Spinal cord (tissue), 10 donors: ENCODE data around the gene SPINK8. TPM values are rescaled to one million over a fixed set of nuclear protein-coding genes. Genes with fewer than 3 reads are reported as not detected.
"Not testable (repeated sequence)": the region's sequence is repeated elsewhere in the genome, so short reads cannot be mapped to it uniquely, and the experiment has no call there.

Experiments used
- DNase-seq, 6 donors: peaks; one replicate each; pipeline versions ENCODE4 v3.0.0 to v3.0.0-alpha.2; 2013 to 2015; ENCODE audit warnings: low spot score in 6 of 6, low read depth in 4 of 6
- H3K27ac ChIP-seq: one replicate; pipeline ENCODE4 v1.5.1; 2013; ENCODE audit warnings: low read depth, low read length, control low read depth
- H3K27me3 ChIP-seq: one replicate; pipeline ENCODE4 v1.6.1; 2013; ENCODE audit warnings: low read length; ENCODE audit not compliant: control insufficient read depth, insufficient read depth
- H3K36me3 ChIP-seq: one replicate; pipeline ENCODE4 v1.6.1; 2013; ENCODE audit warnings: low read length; ENCODE audit not compliant: control insufficient read depth, insufficient read depth
- H3K4me1 ChIP-seq: one replicate; pipeline ENCODE4 v1.6.1; 2013; ENCODE audit warnings: low read length; ENCODE audit not compliant: control insufficient read depth, insufficient read depth
- H3K4me3 ChIP-seq: one replicate; pipeline ENCODE4 v1.5.1; 2013; ENCODE audit warnings: low read depth, low read length, control low read depth
- H3K9me3 ChIP-seq: one replicate; pipeline ENCODE4 v1.6.1; 2013; ENCODE audit warnings: low read length; ENCODE audit not compliant: control insufficient read depth, insufficient read depth
- WGBS: methylation state at CpG from one replicate; pipeline ENCODE4 v1.1.5; 2013; ENCODE audit warnings: missing lambda C conversion rate; ENCODE audit not compliant: insufficient coverage; 5-methylcytosine and 5-hydroxymethylcytosine counted together
- polyA plus RNA-seq, 2 donors: library from polyadenylated mRNA; unstranded; fragments of 120-200 nt; gene quantifications; one replicate each; pipeline ENCODE4 v1.2.1, GENCODE V29; 2013; ENCODE audit not compliant: insufficient read length in 2 of 2
- small RNA-seq: library from RNA; depleted of rRNA; stranded (forward); fragments of <200 nt; gene quantifications from one replicate; pipeline ENCODE3, GENCODE V24; 2014; ENCODE audit warnings: low replicate concordance
- total RNA-seq, 2 donors: library from RNA; depleted of rRNA in 1 of 2; stranded (reverse); fragments of 120-200 nt in 1 of 2; fragments of >200 nt in 1 of 2; gene quantifications; one replicate each; pipeline versions ENCODE4 v1.2.3 to v1.2.4, GENCODE V29; 2013 to 2014
- donor health status: healthy.

Gene SPINK8
- total and polyA plus RNA-seq, 4 donors: 1.0 to 1.6 (median 1.5) TPM; not detected in 1

DNA sequence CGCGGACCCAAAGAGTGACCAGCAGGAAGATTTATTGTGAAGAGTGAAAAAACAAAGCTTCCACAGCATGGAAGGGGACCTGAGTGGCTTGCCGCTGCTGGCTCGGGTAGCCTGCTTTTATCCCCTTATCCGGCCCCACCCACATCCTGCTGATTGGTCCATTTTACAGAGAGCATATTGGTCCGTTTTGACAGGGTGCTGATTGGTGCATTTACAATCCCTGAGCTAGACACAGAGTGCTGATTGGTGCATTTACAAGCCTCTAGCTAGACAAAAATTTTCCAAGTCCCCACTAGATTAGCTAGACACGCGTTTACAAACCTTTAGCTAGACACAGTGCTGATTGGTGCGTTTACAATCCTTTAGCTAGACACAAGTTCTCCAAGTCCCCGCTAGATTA lies 62.2 kb downstream of the SPINK8 start:
- not testable (repeated sequence) for H3K9me3 ChIP-seq, DNase-seq, H3K27ac ChIP-seq, H3K4me3 ChIP-seq, H3K4me1 ChIP-seq, H3K27me3 ChIP-seq
- 94% methylated on average over 10 of the region's 10 CpGs for WGBS
- peaks cover 21% of the 10 kb centered on the region for H3K36me3 ChIP-seq

DNA sequence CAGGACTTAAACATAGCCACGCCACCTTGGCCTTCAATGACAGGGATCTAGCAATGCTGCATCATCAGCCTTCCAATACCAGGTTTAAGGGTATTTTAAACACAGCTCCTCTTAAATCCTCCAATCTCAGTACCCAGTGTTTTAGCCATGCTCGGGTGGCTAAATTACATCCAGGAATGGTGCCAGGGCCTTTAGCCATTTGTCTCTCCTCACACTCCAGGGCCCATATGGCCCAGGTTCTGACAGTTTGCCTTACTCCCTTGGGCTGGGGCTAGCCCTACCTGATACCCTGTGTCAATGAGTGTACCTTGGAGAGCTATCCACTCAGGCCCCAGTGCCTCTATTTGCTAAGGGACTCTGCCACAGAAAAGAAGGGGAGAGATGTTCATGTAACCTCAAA lies 63.2 kb downstream of the SPINK8 start:
- Histone ChIP-seq H3K27ac (no peak overlapping the region), H3K27me3 (no peaks in the 10 kb centered on the region), H3K36me3 (peaks cover 22% of the 10 kb centered on the region), H3K4me1 (no peaks in the 10 kb centered on the region), H3K4me3 (no peak overlapping the region), H3K9me3 (no peaks in the 10 kb centered on the region)
- WGBS: 89% methylated on average over 1 of the region's 2 CpGs
- no peak for DNase-seq

DNA sequence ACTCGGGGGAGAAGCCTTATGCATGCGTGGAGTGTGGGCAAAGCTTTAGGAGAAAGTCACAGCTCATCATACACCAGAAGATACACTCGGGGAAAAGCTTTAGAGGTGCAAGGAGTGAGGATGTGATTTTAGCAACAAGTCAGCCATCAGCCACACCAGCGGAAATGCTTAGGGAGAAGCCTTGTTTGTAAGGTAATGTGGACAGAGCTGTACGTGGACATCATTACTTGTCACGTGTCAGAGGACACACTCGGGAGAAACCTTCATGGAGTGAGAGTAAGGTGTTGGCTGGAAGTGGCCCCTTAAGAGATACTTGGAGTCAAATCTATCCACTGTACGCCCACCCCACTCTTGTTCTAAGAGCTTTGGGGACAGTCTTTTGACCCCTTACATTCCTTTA lies 63.9 kb downstream of the SPINK8 start:
- no peaks in the 10 kb centered on the region for H3K4me1 ChIP-seq
- H3K27me3 ChIP-seq: no peaks in the 10 kb centered on the region
- WGBS: 100% methylated on average over 3 of the region's 8 CpGs
- H3K9me3 ChIP-seq: no peaks in the 10 kb centered on the region
- H3K27ac ChIP-seq: no peak overlapping the region
- H3K4me3 ChIP-seq: no peak overlapping the region
- peaks cover 22% of the 10 kb centered on the region for H3K36me3 ChIP-seq
- no peak for DNase-seq

DNA sequence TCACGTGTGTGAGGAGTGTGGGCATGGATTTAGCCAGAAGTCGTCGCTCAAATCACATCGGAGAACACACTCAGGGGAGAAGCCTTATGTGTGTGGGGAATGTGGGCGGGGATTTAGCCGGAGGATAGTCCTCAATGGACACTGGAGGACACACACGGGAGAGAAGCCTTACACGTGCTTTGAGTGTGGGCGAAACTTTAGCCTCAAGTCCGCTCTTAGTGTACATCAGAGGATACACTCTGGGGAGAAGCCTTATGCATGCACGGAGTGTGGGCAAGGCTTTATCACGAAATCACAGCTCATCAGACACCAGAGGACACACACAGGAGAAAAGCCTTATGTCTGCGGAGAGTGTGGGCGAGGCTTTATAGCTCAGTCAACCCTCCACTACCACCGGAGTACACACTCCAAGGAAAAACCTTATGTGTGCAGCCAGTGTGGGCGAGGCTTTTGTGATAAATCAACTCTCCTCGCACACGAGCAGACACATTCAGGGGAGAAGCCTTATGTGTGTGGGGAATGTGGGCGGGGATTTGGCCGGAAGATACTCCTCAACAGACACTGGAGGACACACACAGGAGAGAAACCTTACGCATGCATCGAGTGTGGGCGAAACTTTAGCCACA lies 64.4 kb downstream of the SPINK8 start:
- H3K9me3 ChIP-seq: no peaks in the 10 kb centered on the region
- no peaks in the 10 kb centered on the region for H3K27me3 ChIP-seq
- H3K4me3 ChIP-seq: no peak overlapping the region
- no peak for DNase-seq
- H3K27ac ChIP-seq: no peak overlapping the region
- H3K4me1 ChIP-seq: no peaks in the 10 kb centered on the region
- peaks cover 25% of the 10 kb centered on the region for H3K36me3 ChIP-seq
- 82% methylated on average over 12 of the region's 23 CpGs for WGBS

DNA sequence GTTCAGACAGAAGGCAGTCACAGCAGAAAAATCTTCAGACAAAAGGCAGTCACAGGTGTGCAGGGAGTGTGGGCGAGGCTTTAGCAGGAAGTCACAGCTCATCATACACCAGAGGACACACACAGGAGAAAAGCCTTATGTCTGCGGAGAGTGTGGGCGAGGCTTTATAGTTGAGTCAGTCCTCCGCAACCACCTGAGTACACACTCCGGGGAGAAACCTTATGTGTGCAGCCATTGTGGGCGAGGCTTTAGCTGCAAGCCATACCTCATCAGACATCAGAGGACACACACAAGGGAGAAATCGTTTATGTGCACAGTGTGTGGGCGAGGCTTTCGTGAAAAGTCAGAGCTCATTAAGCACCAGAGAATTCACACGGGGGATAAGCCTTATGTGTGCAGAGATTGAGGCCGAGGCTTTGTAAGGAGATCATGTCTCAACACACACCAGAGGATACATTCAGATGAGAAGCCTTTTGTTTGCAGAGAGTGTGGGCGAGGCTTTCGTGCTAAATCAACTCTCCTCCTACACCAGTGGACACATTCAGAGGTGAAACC lies 65.0 kb downstream of the SPINK8 start:
- DNase-seq: peak in 2 of 6 donors; percentile 7 to 60
- Histone ChIP-seq H3K4me3 (no peak overlapping the region), H3K27ac (no peak overlapping the region), H3K27me3 (no peaks in the 10 kb centered on the region), H3K36me3 (peaks cover 27% of the 10 kb centered on the region), H3K9me3 (no peaks in the 10 kb centered on the region), H3K4me1 (no peaks in the 10 kb centered on the region)
- 96% methylated on average over 4 of the region's 13 CpGs for WGBS

DNA sequence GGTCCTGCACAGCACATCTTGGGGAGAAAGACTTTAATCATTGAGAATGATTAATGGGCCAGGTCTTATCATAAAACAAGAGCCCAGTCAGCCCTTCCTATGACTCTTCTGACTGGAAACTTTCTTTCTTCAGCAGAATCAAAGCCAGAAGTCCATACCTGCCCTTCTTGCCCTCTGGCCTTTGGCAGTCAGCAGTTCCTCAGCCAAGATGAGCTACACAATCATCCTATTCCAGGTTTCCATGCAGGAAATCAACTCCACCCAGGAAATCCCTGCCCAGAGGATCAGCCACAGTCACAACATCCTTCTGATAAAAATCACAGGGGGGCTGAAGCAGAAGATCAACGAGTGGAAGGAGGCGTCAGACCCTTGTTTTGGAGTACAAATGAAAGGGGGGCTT lies 65.7 kb downstream of the SPINK8 start:
- no peaks in the 10 kb centered on the region for H3K27me3 ChIP-seq
- WGBS: 64% methylated on average over 2 of the region's 2 CpGs
- DNase-seq: no peak
- no peaks in the 10 kb centered on the region for H3K4me1 ChIP-seq
- H3K36me3 ChIP-seq: peaks cover 30% of the 10 kb centered on the region
- no peak overlapping the region for H3K27ac ChIP-seq
- no peak overlapping the region for H3K4me3 ChIP-seq
- H3K9me3 ChIP-seq: no peaks in the 10 kb centered on the region

DNA sequence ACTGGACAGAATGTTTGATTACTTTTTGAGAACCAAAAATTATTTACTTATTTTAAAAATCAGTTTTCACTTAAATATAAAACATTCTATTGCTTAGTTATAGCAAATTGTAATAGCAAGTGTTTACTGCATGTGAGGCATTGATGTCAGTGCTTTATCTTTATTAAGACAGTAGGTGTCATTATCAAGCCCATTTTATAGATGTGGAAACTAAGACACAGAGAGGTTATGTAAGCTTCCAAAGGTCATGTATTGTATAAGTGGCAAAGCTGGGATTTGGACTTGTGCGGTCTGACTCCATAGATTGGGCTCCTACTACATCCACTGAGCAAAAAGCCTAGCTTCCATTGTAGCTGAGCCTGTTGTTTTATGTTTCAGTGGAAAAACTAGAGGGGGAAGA lies 74.9 kb downstream of the SPINK8 start:
- Histone ChIP-seq H3K27me3 (no peaks in the 10 kb centered on the region), H3K36me3 (peaks cover 23% of the 10 kb centered on the region), H3K4me3 (no peak overlapping the region), H3K27ac (no peak overlapping the region), H3K4me1 (no peaks in the 10 kb centered on the region), H3K9me3 (no peaks in the 10 kb centered on the region)
- no peak for DNase-seq
- WGBS: no CpG with 5 or more reads among the region's 1 CpG

Small RNAs within 50 kb of the gene (small RNA-seq; reads per million reads assigned to genes)
- 0.75 reads per million, percentile 71 among the genes with 10 or more reads in this experiment for gene MIR2115
- gene RF00019: not detected
- not detected for gene RN7SL321P

Other genes with a start within 250 kb of the SPINK8 start
- 1 to 10 TPM; 7.4 TPM for gene CDC25A, start 145.2 kb downstream of the SPINK8 start, total RNA-seq
- gene CDC25A, start 145.2 kb downstream of the SPINK8 start, polyA plus RNA-seq: 1 to 10 TPM; 8.0 to 9.7 TPM
- gene CAMP, start 110.2 kb downstream of the SPINK8 start, total RNA-seq: 10 to 100 TPM in 1 of 2 donors, under 1 TPM in 1; 0.55 to 17.2 TPM
- not detected for gene CAMP, start 110.2 kb downstream of the SPINK8 start, polyA plus RNA-seq
- 10 to 100 TPM; 11.6 to 12.6 TPM for gene ZNF589, start 92.6 kb downstream of the SPINK8 start, total RNA-seq
- 10 to 100 TPM; 17.7 to 20.0 TPM for gene ZNF589, start 92.6 kb downstream of the SPINK8 start, polyA plus RNA-seq
- gene NME6, start 32.3 kb downstream of the SPINK8 start, total RNA-seq: 10 to 100 TPM; 18.3 to 30.0 TPM
- 10 to 100 TPM; 20.6 to 27.6 TPM for gene NME6, start 32.3 kb downstream of the SPINK8 start, polyA plus RNA-seq
- under 1 TPM; 0.61 to 0.99 TPM for gene FBXW12, start 38.6 kb upstream of the SPINK8 start, total RNA-seq
- gene FBXW12, start 38.6 kb upstream of the SPINK8 start, polyA plus RNA-seq: 1 to 10 TPM in 1 of 2 donors, under 1 TPM in 1; 0.54 to 1.5 TPM
- 10 to 100 TPM; 37.6 to 70.9 TPM for gene PLXNB1, start 96.4 kb upstream of the SPINK8 start, total RNA-seq
- gene PLXNB1, start 96.4 kb upstream of the SPINK8 start, polyA plus RNA-seq: 100 to 1,000 TPM; 123 to 133 TPM
- 10 to 100 TPM; 10.9 to 24.6 TPM for gene CCDC51, start 106.5 kb upstream of the SPINK8 start, total RNA-seq
- gene CCDC51, start 106.5 kb upstream of the SPINK8 start, polyA plus RNA-seq: 10 to 100 TPM; 18.4 to 19.5 TPM
- gene TMA7, start 106.6 kb upstream of the SPINK8 start, total RNA-seq: 100 to 1,000 TPM; 120 to 435 TPM
- gene TMA7, start 106.6 kb upstream of the SPINK8 start, polyA plus RNA-seq: 100 to 1,000 TPM; 326 to 336 TPM
- gene ATRIP, start 113.1 kb upstream of the SPINK8 start, total RNA-seq: 1 to 10 TPM; 5.5 to 7.9 TPM
- 10 to 100 TPM; 11.2 to 12.8 TPM for gene ATRIP, start 113.1 kb upstream of the SPINK8 start, polyA plus RNA-seq
- gene SHISA5, start 170.5 kb upstream of the SPINK8 start, total RNA-seq: 100 to 1,000 TPM in 1 of 2 donors, 10 to 100 TPM in 1; 40.9 to 119 TPM
- 100 to 1,000 TPM; 120 to 123 TPM for gene SHISA5, start 170.5 kb upstream of the SPINK8 start, polyA plus RNA-seq
- 10 to 100 TPM; 13.2 to 15.3 TPM for gene PFKFB4, start 223.1 kb upstream of the SPINK8 start, total RNA-seq
- 10 to 100 TPM; 14.1 to 18.3 TPM for gene PFKFB4, start 223.1 kb upstream of the SPINK8 start, polyA plus RNA-seq
- gene UCN2, start 230.1 kb upstream of the SPINK8 start, total RNA-seq: under 1 TPM in 1 of 2 donors, not detected in 1; 0.77 TPM
- gene UCN2, start 230.1 kb upstream of the SPINK8 start, polyA plus RNA-seq: under 1 TPM; 0.29 to 0.32 TPM